Epidermal melanocyte (primary cell): ENCODE measurements around the gene DNAJC13.
"Not testable (repeated sequence)": the region's sequence is repeated elsewhere in the genome, so short reads cannot be mapped to it uniquely, and the experiment has no call there.

Source experiments
- DNase-seq: peaks from one replicate; pipeline ENCODE4 v3.0.0; 2011; ENCODE audit warnings: low spot score; ENCODE audit not compliant: insufficient read length

The DNAJC13 gene

DNA sequence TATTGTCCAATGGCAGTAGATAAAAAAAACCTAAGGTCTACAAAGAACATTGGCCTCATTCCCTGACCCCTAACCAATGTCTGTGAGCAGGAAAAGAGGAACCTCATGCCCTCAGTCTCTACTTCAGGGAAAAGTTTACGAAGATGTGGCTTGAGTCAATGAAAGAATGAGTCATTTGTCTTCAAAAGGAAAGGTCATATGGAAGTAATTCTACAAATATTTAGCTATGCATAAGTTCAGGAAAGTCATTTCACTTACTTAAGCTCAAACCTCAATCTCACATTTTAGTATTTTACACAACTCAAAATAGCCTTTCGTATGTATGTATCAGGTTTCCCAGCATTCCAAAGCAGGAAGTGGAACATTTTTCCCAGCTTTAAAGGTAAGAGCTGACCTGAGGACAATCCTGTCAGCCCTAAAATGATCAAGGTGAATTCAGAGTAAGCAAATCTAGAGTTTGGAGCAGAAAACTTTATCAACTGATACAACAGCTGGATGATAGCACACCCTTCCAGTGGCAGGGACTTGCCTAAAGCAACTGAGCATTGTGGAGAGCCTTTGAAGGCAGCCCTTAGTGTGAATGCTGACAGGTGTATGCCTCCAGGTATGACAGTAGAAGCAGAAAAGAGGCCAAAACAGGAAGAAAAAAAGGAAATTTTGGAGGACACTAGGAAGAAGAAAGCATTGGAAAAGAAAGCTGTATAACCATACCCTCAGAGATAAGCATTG lies 125.9 kb downstream of the DNAJC13 start:
- peak; percentile 23 for DNase-seq

DNA sequence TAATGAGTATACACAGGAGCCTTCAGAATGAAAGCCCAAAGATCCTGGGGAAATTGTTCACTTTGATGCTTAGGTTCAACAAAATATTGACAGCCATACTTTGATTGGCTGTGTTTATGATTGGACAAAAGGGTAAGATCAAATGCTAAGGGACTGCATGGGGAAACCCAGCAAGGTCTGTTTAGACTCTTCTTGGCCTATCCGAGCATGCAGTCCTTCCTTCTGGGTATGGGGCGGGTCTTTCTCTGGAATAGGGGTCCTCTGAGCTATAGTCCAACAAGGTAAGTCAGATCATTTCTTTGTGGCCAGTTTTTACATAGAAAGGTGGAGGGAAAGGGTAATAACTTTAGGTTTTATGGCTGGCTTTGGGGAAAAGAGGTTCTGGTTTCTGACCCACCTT lies 126.8 kb downstream of the DNAJC13 start:
- DNase-seq: no peak

DNA sequence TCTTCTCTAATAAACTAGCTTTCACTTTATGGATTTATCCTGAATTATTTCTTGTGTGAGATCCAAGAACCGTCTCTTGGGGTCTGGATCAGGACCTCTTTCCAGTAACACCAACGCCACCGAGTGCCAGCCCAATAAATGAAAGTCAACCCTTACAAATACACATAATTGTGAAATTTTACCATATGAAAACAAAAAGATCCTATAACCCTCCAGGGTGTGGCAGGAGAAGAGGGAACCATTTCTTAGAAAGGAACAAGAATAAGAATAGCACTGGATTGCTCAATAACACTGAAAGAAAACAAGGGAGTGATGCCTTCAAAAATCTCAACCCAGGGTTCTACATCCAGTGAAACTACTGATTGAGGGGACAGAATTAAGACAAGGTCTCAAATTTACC lies 128.2 kb downstream of the DNAJC13 start:
- DNase-seq: no peak

DNA sequence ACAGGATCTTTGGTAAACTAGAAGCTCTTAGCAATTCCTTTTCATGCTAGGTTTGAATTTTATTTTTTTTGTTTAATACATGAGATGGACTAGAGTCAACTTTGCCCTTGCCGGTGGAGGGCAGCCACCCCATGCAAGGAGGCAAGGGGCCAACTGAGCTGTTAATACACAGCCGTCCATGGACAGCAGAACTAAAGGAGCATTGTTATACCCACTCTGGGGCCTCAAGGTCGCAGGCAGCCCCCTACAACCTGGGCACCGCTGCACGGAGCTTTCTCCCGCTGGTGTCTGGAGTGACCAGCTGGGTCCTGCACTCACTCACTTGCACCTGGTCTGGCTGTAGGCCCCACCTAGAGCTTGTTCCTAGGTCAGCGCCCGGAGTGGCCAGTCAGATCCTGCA lies 131.9 kb downstream of the DNAJC13 start:
- no peak for DNase-seq

DNA sequence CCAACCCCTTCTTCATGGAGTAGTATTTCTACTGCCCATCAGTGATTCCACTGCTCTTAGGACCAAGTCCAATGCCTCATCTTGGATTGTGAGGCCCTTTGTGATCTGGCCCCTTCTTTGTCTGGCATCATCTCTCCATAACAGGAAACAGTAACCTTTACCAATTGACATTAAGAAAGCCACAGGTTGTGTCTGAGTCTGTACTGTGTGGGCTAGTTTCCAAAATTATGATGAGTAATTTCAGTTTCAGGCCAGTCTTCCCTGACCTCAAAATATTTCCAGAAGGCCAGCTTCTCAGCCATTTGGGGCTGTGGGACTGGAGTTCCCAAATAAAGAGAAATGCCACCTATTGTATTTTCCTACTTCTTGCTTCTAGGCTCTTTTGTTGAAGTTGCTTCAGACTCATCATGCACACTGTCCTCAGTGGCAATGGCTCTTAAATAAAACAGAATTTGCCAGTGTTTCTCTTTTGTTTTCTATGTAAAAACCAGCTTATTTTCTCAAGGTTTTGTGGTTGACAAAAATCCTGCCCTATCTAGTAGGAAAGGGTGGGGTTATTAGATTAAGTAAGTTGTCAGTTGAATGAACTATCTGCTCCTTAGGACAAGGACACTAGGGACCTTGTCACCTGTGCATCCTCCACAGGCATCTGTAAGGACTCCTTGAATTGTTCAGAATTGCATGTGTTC lies 132.7 kb downstream of the DNAJC13 start:
- no peak for DNase-seq

DNA sequence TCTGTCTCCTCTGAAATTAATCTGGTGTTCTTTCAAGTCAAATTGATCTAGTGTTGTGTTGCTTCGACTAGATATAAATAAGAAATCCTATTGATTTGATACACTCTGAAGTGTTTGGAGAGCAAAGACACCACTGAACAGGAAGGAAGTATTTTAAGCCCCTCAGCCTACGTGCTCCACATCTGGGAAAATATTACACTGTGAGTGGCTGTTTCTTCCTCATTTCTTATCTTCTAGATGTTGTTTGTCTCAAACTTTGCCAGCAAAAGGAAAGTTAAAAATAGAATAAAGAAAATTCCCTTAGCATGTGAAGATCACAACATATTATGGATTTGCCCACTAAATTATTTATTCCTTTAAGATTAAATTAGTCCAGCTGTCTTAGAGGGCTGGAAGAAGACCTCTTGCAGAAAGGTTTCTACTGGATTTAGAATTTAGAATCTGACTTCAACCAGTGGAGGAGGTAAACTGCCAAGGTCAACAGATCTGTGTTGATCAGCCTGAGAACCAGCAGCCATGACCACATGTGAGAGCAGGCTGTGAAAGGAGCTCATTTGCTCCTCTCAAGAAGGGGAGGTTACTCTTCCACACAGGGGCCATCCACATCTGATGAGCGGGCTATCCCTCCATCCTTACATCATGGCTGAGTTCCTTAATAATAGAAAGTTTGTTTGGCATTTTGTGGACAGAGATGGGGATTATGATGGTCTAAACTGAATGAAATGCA lies 133.4 kb downstream of the DNAJC13 start:
- no peak for DNase-seq

DNA sequence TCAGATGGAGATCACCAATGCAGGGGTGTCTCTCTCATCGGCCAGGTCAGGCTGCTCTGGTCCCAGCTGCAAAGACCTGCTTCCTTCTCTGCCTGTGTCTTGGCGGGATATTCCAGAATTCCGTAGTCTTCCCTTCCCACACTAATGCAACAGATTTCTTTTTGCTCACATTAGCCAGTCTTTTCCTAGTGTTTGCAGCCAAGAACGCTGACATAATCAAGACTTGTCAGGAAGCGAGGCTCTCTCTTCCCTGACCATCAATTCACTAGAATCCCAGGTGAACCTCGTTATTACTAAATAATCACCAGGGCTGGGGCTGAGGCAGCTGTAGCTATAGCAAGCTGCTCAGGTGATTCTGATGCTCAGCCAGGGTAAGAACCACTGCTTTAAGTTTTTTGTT lies 136.5 kb downstream of the DNAJC13 start:
- DNase-seq: no peak

DNA sequence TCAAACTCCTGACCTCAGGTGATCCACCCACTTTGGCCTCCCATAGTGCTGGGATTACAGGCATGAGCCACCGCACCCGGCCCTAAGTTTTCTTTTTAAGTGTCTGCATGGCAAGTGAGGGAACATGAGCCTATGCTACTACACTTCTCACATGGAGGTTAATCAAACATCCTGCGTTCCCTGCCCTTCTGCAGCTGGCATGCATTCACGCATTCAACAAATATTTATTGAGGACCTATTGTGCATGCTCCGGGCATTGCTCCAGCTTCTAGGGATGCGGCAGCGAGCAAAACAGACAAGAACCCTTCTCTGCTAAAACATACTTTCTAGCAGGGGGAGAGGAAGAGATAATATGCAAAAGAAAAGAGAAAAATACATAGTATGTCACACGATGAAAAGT lies 137.1 kb downstream of the DNAJC13 start:
- DNase-seq: no peak

DNA sequence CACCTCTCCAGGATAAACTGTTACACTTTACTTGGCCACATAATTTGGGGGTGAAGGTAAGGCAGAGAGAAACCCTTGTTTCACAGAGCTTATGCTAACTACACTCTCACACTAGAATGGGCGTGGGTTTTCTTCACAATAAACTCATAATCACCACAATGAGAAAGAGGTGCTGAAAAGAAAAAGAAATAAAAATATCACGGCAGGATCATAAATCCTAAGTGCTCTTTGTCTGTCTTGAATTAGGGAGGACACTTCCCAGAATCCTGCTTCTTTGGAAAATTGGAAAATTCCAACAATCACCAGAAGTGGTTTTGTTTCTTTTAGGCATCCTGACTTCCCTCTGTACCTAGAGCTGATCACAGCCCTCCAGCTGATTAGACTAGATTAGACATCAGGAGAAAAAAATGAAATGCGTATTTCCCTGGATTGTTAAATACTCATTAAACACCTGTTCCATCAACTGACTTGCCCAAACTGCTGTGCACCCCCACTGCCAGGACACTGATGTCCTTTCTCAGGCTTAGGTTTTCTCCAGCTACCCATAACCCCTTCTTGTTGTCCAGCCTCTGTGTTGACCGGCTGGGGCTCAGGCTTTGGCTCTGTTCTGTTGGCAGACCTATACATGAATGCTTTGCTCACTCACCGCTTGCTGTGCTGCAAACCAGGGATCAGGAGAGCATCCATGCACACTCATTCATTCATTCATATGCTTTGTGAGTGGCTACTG lies 138.2 kb downstream of the DNAJC13 start:
- DNase-seq: no peak

DNA sequence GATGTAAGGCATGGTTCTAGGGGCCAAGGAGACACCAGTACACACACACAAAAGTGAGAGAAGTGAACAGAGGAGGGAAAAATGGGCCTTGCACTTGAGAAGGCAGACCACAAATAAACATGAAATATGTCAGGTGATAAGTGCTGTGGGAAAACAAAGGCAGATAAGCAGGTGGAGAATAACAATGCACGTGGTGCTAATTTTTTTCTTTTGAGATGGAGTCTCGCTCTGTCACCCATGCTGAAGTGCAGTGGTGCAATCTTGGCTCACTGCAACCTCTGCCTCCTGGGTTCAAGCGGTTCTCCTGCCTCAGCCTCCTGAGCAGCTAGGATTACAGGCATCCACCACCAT lies 138.7 kb downstream of the DNAJC13 start:
- not testable (repeated sequence) for DNase-seq

DNA sequence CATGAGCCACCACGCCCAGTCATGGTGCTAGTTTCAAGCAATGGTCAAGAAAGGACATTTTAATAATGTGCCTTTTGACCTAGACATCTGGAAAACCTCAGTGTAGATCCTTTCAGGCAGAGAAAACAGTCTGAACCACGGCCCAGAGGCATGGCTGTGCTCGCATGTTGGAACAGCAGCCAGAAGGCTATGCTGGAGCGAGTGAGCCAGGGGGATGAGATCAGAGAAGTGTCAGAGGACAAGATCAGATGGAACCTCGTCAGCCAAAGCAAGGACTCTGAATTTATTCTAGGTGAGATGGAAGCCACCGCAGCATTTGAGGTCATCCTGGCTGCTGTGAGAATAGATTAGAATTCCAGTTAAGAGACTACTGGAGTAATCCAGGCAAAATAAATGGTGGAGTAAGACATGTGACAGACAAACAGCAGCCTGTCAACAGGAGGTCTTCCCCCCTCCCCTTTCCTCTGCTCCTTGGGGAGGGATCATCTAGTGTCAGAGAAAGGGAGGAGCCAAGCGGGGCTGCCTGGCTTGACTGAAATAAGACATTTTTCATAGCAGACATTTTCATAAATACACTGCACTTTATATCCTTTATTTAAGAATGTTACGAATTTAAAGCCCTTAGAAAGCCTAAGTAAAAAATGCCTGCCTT lies 139.3 kb downstream of the DNAJC13 start:
- DNase-seq: no peak

DNA sequence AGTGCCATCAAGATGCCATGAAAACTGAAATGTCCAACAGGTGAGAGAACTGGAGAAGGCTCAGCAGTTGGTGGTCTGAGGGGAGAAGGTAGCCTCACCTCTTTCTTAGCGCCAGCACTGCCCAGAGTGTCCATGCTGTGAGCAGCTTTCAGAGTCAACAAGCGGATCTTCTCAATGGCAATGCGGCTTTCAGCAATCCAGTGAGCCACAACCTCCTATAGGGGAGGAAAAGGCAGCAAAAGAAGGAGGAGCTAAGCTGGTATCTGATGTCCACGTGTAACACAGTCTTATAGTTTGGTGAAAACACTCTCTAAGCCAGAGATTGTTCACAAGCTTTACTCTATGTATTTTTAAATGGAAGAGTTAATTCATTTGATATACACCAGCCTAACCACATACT lies 143.7 kb downstream of the DNAJC13 start:
- DNase-seq: no peak

DNA sequence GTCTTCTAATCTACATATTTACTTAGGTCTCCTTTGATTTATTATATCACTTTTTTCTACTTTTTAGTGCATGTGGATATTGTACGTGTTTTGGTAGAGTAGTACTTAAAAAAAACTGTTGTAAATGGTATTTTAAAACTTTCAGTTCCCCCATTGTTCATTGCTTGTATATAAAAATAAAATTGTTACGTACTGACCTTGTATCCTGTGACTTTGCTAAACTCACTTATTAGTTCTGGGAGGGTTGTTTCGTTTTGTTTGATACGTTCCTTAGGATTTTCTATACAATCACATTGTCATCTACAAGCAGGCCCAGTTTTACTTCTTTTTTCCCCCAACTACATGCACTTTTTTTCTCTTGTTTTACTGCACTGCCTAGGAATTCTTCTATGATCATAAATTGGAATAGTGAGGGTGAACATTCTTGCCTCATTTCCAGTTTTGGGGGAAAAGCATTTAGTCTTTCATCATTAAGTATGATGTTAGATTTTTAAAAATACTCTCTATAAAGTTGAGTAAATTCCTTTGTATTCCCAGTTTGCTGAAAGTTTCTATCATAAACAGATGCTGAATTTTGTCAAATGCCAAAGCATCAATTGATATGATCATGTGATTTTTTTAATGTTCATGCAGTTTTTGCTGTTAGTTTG lies 146.2 kb downstream of the DNAJC13 start:
- no peak for DNase-seq

DNA sequence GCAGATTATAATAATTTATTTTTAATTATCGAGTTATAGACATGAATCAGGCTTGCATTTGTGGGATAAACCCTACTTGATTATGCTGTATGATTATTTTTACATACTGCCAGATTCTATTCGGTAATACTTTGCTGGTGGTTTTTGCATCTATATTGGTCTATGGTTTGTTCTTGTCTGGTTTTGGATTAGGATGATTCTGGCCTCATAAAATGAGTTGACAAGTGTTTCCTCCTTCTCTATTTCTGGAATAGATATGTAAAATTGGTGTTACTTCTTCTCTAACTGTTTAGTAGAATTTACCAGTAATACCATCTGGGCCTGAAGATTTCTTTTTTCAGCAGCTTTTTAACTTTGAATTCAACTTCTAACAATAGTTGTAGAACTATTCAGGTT lies 146.8 kb downstream of the DNAJC13 start:
- no peak for DNase-seq

DNA sequence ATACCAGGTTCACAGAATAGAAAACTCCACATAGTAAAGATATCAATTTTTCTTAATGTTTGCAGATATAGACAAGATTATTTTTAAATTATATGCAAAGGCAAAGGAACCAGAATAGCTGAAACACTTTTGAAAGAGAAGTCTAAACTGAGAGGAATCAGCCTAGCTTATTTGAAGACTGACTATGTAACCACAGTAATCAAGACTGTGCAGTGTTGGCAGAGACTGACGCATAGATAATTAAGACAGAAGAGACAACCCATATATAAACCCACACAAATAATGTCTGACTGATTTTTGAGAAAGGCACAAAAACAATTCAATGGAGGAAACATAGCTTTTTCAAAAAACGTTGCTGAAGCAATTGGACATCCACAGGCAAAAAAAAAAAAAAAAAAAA lies 151.1 kb downstream of the DNAJC13 start:
- no peak for DNase-seq

DNA sequence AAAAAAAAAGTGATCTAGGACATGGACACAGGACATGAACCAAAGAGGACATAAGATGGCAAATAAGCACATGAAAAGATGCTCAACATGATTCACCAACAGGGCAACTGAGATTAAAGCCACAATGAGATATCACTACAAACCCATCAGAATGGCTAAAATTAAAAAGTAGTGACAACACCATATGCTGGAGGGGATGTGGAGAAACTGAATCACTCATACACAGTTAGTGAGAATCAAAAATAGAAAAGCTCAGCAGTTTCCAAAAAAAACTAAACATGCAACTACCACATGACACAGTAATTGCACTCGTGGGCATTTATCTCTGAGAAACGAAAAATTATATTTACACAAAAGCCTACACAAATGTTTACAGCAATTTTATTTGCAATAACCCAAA lies 151.9 kb downstream of the DNAJC13 start:
- DNase-seq: no peak

DNA sequence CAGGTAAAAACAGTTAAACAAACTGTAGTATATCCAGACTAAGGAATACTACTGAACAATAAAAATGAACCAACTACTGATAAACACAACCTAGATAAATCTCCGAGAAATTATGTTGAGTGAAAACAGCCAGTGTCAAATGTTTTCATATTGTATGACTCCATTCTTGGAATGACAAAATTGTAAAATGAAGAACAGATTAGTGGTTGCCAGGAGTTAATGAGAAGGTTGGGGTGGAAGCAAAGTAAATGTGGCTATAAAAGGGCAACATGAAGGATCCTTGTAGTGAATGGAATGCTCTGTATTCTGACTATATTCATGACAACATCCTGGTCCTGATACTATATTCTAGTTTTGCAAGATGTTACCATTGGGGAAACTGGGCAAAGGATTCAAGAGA lies 152.3 kb downstream of the DNAJC13 start:
- no peak for DNase-seq

DNA sequence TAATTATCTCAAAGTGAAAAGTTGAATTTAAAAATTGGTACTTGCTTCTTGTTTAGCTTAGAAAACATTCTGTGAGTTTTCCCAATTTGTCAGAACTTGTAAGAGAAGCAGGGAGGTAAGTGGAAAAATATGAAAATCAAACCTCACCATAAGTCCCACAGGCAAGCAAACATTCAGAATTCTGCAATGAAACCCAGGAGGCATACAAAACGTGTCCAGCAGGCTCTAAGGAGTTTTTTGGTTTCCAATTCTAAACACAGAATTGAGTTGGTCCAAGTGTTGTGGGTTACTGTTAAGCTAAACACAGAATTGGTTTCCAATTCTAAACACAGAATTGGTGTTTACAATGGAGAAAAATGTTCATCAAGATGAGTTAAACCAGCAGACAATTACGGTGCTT lies 152.7 kb downstream of the DNAJC13 start:
- DNase-seq: no peak

DNA sequence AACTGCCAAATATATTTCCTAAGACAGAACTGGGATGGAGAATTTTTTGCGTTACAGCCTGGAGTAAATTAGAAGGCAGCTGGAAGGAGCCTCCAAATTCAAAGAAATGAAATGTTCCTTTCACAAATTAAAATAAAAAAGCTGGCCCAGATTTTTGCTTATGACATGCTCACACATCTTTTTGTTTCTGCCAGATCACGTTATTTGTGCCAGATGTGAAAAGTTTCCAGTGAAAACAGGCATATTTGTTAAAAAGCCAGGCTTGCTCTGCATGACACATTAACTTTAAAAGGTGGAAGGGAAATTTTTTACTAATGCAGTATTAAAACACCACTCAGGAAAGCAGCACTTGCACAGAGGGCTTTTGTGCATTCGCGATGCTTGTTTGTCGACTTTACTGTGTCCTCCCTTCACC lies 156.5 kb downstream of the DNAJC13 start:
- DNase-seq: no peak

DNA sequence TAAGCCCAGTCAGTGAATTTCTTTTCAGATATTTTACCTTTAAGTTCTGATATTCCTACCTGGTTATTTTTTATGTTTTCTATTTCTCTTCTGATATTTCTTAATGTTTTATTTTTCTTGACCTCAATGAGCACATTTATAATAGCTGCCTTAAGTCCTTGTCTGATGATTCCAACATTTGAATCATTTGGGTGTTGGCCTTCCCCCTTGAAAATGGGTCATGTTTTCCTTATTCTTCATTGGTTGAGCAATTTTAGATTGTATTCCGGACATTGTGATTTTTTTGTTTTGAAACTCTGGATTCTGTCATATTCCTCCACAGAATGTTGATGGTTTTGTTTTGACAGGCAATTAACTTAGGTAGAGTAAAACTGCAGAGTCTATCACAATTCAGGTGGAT lies 170.1 kb downstream of the DNAJC13 start:
- DNase-seq: no peak
